ENCODE measurements around the gene LCK.
A peak's percentile ranks its signal among the peaks of the same experiment; 100 is the strongest.

Gene LCK

GRCh38 chr1:32250893-32251716, at the start of gene LCK:
TSS of gene LCK (plus strand) at chr1:32251265. CDS start at chr1:32274330, 23,065 bp downstream.
- no peak for DNase-seq

GRCh38 chr1:32204943-32205361, 46.1 kb upstream of the LCK start:
- peak; percentile 87 for DNase-seq

- DNase-seq: peak; percentile 98
Observed at GRCh38 chr1:32205401-32206370, 45.4 kb upstream of the LCK start, which contains the start of gene IQCC. TSS of gene IQCC (plus strand) at chr1:32205671. CDS start at chr1:32205682, 11 bp downstream.

- DNase-seq: no peak
Observed at GRCh38 chr1:32208469-32208868, 42.6 kb upstream of the LCK start.

- DNase-seq: peak; percentile 100
Observed at GRCh38 chr1:32208891-32209328, 42.2 kb upstream of the LCK start, which contains the start of gene DCDC2B. TSS of gene DCDC2B (plus strand) at chr1:32209089. CDS start at chr1:32209094, 5 bp downstream.

GRCh38 chr1:32215629-32216480, 35.2 kb upstream of the LCK start:
- peak; percentile 93 for DNase-seq

GRCh38 chr1:32216566-32216965, 34.5 kb upstream of the LCK start:
- no peak for DNase-seq

GRCh38 chr1:32219022-32219421, 32.0 kb upstream of the LCK start:
- DNase-seq: no peak

- DNase-seq: peak; percentile 56
Observed at GRCh38 chr1:32220746-32221580, 30.1 kb upstream of the LCK start.

- no peak for DNase-seq
Observed at GRCh38 chr1:32221581-32221979, 29.5 kb upstream of the LCK start.

GRCh38 chr1:32221980-32222755, 28.9 kb upstream of the LCK start, which contains the start of the genes EIF3I and TMEM234:
TSS of gene EIF3I (plus strand) at chr1:32222407. CDS start at chr1:32222442, 35 bp downstream.
TSS of gene TMEM234 (minus strand) at chr1:32222353. CDS start at chr1:32222322, 31 bp downstream.
- peak; percentile 97 for DNase-seq

- no peak for DNase-seq
Observed at GRCh38 chr1:32223683-32224082, 27.4 kb upstream of the LCK start.

GRCh38 chr1:32224285-32224684, 26.8 kb upstream of the LCK start:
- DNase-seq: no peak

GRCh38 chr1:32228771-32229170, 22.3 kb upstream of the LCK start:
- DNase-seq: no peak

GRCh38 chr1:32231843-32232432, 19.1 kb upstream of the LCK start:
- DNase-seq: no peak

- DNase-seq: peak; percentile 43
Observed at GRCh38 chr1:32232558-32233304, 18.3 kb upstream of the LCK start.

- DNase-seq: no peak
Observed at GRCh38 chr1:32234792-32235191, 16.3 kb upstream of the LCK start.

GRCh38 chr1:32239337-32239736, 11.7 kb upstream of the LCK start:
- DNase-seq: peak; percentile 66

GRCh38 chr1:32239790-32240139, 11.3 kb upstream of the LCK start:
- peak; percentile 65 for DNase-seq

Measured in DMS53 (cell line).